ENCODE results near the gene IFT122. TPM values are rescaled to one million over a fixed set of nuclear protein-coding genes. Genes with fewer than 3 reads are reported as not detected.

IFT122 gene
- total and polyA plus RNA-seq, 2 donors (not counting 3 experiments of a cell fraction or from before 2014, with no cell fraction given), result 38.4 to 41.7 TPM

DNA sequence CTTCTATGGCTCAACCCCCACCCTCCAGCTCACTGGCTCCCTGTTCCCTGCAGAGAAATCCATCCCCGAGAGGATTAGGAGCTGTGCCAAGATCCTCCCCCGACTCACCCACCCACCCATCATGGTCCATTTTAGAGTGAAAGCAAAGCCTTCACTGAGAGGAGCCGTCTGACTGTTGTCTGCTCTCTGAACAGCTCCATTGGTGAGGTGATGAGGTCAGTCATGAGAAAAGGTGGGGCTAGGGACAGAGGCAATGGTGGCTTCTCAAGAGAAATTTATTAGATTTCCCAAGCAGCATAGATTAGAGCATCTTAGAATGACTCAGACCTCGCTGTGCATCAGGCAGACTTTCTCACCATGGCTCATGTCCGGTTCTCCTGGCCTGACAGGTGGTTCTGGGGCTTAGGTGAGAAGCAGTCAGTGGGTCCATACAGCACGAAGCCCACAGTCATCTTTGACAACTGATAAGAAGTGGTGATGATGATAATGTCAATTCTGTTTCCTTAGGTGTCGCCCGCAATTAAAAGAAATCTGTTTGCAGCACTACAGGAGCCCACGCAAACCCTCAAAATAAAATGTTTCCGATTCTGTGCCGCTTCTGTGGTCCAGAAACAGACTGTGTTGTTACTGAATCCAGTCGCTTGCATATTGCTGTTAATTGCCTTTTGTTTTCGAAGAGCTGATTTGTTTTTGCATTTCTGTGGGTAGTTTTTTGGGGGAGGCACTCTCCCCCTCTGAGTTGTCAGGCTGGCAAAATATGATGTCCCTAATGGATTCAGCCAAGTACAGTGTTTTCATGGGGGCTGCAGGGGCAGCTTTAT is 63.7 kb downstream of the IFT122 start:
- Histone ChIP-seq H3K4me2 (ENCODE audit: insufficient read depth, low read length) (no peak overlapping the region), H3K79me2 (ENCODE audit: control insufficient read depth, insufficient read depth, low read length) (no peaks in the 10 kb centered on the region), H3K9me1 (replicated peaks; ENCODE audit: control insufficient read depth, extremely low read depth, insufficient read depth, low read length) (no peaks in the 10 kb centered on the region), H3K4me1 (ENCODE audit: control insufficient read depth, extremely low read depth, insufficient read depth, low read length) (peaks cover 21% of the 10 kb centered on the region), H3K4me3 (replicated peaks in 1 of 3; ENCODE audit: insufficient read depth in 1 of 3, low read depth in 1 of 3, low read length in 3 of 3) (no peak overlapping the region), H3K36me3 (ENCODE audit: control insufficient read depth in 2 of 2, extremely low read depth in 1 of 2, insufficient read depth in 2 of 2, low read length in 2 of 2) (peaks cover 0 to 11% of the 10 kb centered on the region in 2 experiments), H4K20me1 (replicated peaks; ENCODE audit: control insufficient read depth, extremely low read depth, insufficient read depth, low read length) (no peaks in the 10 kb centered on the region), H3K27ac (ENCODE audit: insufficient read depth, low read depth, low read length) (no peak overlapping the region), H2AFZ (ENCODE audit: low read depth, low read length) (no peak overlapping the region), H3K9me3 (replicated peaks; ENCODE audit: control insufficient read depth, insufficient read depth, low read length) (no peaks in the 10 kb centered on the region), H3K9ac (replicated peaks; ENCODE audit: extremely low read depth, insufficient read depth, low read length) (no peak overlapping the region), H3K27me3 (ENCODE audit: control insufficient read depth in 2 of 2, insufficient read depth in 2 of 2, low read length in 2 of 2) (no peaks in the 10 kb centered on the region)
- intact Hi-C loops (cut with micrococcal nuclease), result no loop called here
- FAIRE-seq (no peak), DNase-seq (ENCODE audit: low read depth, low spot score) (no peak)
- CTCF ChIA-PET, result interaction anchor here (1.1 to 2.0 kb wide), 4 partner anchors 14 to 49 kb away, joined by 3 to 4 read pairs (median 4); no protein-coding TSS in a partner anchor
- BruUV-seq (replicated peaks), result no TSS peak
- TF ChIP-seq JUN (IDR thresholded peaks at IDR 0.05; ENCODE audit: borderline replicate concordance, insufficient read depth, insufficient read length, low read depth) (no peak), GATA2 (IDR thresholded peaks at IDR 0.05; ENCODE audit: insufficient read depth, insufficient read length, low read depth, low read length) (no peak), EZH2 (IDR thresholded peaks at IDR 0.05; ENCODE audit: borderline replicate concordance, low read depth, low read length, severe bottlenecking) (no peak), POLR2A (IDR thresholded peaks at IDR 0.05; ENCODE audit: low read depth, low read length) (no peak), FOS (IDR thresholded peaks at IDR 0.05; ENCODE audit: borderline replicate concordance, insufficient read depth, low read length) (no peak), MYC (IDR thresholded peaks at IDR 0.05; ENCODE audit: low read depth, low read length) (no peak), POLR2AphosphoS5 (IDR thresholded peaks at IDR 0.05; ENCODE audit: insufficient read depth, low read depth, low read length) (no peak)
- TF ChIP-seq, protein P1, sequence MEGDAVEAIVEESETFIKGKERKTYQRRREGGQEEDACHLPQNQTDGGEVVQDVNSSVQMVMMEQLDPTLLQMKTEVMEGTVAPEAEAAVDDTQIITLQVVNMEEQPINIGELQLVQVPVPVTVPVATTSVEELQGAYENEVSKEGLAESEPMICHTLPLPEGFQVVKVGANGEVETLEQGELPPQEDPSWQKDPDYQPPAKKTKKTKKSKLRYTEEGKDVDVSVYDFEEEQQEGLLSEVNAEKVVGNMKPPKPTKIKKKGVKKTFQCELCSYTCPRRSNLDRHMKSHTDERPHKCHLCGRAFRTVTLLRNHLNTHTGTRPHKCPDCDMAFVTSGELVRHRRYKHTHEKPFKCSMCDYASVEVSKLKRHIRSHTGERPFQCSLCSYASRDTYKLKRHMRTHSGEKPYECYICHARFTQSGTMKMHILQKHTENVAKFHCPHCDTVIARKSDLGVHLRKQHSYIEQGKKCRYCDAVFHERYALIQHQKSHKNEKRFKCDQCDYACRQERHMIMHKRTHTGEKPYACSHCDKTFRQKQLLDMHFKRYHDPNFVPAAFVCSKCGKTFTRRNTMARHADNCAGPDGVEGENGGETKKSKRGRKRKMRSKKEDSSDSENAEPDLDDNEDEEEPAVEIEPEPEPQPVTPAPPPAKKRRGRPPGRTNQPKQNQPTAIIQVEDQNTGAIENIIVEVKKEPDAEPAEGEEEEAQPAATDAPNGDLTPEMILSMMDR (IDR thresholded peaks at IDR 0.05; ENCODE audit: extremely low read depth in 1 of 2, insufficient read depth in 1 of 2, low read depth in 1 of 2, low read length in 2 of 2), result no peak
- TF ChIP-seq, protein P2, sequence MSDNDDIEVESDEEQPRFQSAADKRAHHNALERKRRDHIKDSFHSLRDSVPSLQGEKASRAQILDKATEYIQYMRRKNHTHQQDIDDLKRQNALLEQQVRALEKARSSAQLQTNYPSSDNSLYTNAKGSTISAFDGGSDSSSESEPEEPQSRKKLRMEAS (IDR thresholded peaks at IDR 0.05; ENCODE audit: insufficient read depth, insufficient read length), result no peak
- POLR2A ChIA-PET, result no interaction called here
- dilution Hi-C loops (cut with MboI; ENCODE audit: extremely low pct_ligation_motif_present, low sequenced_read_pairs), result no loop called here

Data from endothelial cell of umbilical vein (primary cell).